OCI-M1 (cell line): ENCODE results near the gene TRIM33.

Source experiments
- DNase-seq: peaks from one replicate; lab custom pipeline; 2025; lab: John Stamatoyannopoulos, UW

Gene TRIM33

GRCh38 chr1:114349891-114350605 lies 161.0 kb downstream of the TRIM33 start:
- DNase-seq = no peak

DNA sequence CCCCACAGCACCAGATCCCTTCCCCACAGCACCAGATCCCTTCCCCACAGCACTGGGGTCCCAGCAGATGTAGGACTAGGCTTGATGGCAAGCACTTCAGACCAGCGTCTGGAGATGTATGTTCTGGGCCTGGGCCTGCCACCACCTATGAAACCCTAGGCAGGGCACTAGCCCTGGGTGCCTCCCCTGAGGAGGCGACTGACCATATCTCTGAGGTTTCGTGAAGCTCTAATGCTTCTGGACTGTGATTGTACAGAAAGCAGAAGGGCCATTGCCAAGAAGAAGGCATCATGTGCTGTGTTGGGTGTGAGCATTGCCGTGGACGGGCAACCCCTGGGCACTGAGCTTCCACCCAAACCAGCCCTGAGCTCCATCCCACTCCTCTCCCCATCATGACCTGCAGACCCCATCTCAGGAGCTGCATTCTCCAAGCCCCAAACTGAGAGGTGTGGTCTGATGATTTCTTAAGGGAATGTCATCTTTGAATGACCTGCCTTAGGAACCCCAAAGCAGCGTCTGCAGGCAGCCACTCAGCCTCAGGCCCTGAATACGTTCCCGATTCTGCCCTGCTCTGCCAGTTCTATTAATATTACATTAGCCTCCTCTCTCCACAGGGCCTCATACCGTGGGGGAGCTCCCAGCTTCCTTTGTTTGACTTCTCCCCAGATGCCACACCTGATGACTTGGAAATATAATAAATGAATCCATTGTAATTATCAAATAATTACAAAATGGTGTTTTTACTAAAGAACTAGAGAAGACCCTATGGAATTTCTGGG lies 163.4 kb downstream of the TRIM33 start:
- DNase-seq = no peak

- peak; percentile 96 for DNase-seq
These were observed 164.4 kb downstream of the TRIM33 start for GRCh38 chr1:114346480-114347029.

DNA sequence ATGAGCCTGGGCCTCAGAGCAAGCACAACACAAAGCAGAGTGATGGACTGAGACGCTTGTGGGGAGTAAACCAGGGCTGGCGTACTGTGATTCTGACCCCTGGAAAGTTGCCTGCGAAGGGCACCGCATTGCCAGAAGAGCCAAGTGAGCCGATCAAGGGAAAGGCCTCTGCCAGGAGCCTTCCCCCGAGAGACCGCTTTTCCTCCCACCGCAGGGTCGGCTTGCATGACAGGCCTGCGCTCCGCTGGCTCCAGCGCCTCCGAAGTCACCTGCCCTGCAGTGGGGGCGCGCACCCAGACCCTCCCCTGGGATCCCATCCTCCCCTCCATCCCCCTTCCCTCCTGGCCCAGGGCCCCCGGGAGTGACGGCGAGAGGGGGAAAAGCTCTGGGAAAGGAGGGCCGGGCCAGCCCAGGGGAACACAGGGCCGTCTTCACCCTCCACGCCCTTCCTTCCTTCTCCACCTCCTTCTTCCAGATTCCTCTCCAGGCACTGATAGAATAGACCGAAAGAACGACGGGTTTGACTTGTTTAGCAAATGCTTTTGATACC lies 165.0 kb downstream of the TRIM33 start:
- no peak for DNase-seq

DNA sequence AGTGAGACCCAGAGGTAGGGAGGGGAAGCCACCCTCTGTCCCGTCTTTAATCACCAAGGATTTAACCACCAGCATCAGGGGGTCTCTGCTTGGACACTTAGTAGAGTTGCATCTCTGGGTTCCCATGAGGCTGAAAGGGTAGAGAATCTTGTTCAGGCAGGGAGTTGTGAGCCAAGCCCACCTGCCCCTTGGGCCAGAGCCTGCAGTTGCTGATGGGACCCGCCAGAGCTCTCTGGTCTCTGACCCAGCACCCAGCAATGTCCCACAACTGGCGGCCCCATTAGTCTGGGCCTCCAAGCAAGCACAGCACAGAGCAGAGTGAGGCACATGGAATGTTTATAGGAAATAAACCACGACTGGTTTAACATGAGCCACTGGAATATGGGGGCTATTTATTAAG lies 166.3 kb downstream of the TRIM33 start:
- no peak for DNase-seq
